ENCODE measurements around the gene MYL9. TPM values are rescaled to one million over a fixed set of nuclear protein-coding genes. Genes with fewer than 3 reads are reported as not detected.

Gene MYL9
- total and polyA plus RNA-seq, 2 donors (not counting 3 experiments of a cell fraction or from before 2014, with no cell fraction given): 41.7 to 116 TPM

DNA sequence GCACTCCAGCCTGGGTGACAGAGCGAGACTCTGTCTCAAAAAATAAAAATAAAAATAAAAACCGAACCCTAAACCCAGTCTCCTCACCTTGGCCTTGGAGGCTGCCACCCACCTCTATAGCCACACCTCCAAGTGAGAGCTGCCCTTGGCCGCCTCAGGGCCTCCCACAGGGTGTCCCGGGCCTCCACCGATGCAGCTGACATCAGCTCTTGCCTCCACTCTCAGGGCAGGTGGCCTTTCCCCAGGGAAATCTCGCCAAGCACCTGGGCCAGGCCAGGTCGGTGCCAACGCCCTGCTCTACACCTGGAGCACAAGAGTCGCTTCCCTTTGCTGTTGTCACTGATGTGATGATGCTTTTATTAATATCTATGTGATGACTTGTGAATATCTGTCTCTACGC is 8.9 kb upstream of the MYL9 start:
- no peaks in the 10 kb centered on the region for H3K9me1 ChIP-seq (replicated peaks; ENCODE audit: control insufficient read depth, extremely low read depth, insufficient read depth, low read length)
- no peak overlapping the region for H3K4me2 ChIP-seq (ENCODE audit: insufficient read depth, low read length)
- intact Hi-C loops (cut with micrococcal nuclease): no loop called here
- no peaks in the 10 kb centered on the region for H3K4me1 ChIP-seq (ENCODE audit: control insufficient read depth, extremely low read depth, insufficient read depth, low read length)
- H3K27me3 ChIP-seq (ENCODE audit: control insufficient read depth in 2 of 2, insufficient read depth in 2 of 2, low read length in 2 of 2): no peaks in the 10 kb centered on the region
- H3K4me3 ChIP-seq (replicated peaks in 1 of 3; ENCODE audit: insufficient read depth in 1 of 3, low read depth in 1 of 3, low read length in 3 of 3): no peak overlapping the region
- H3K36me3 ChIP-seq (ENCODE audit: control insufficient read depth in 2 of 2, extremely low read depth in 1 of 2, insufficient read depth in 2 of 2, low read length in 2 of 2): peaks cover 4 to 7% of the 10 kb centered on the region in 2 experiments
- H4K20me1 ChIP-seq (replicated peaks; ENCODE audit: control insufficient read depth, extremely low read depth, insufficient read depth, low read length): no peaks in the 10 kb centered on the region
- DNase-seq (ENCODE audit: low read depth, low spot score) (no peak), FAIRE-seq (no peak)
- no peaks in the 10 kb centered on the region for H3K79me2 ChIP-seq (ENCODE audit: control insufficient read depth, insufficient read depth, low read length)
- dilution Hi-C loops (cut with MboI; ENCODE audit: extremely low pct_ligation_motif_present, low sequenced_read_pairs): no loop called here
- no TSS peak for BruUV-seq (replicated peaks)
- CTCF ChIA-PET: no interaction called here
- H2AFZ ChIP-seq (ENCODE audit: low read depth, low read length): no peak overlapping the region
- H3K9ac ChIP-seq (replicated peaks; ENCODE audit: extremely low read depth, insufficient read depth, low read length): no peak overlapping the region
- H3K27ac ChIP-seq (ENCODE audit: insufficient read depth, low read depth, low read length): no peak overlapping the region
- TF ChIP-seq JUN (IDR thresholded peaks at IDR 0.05; ENCODE audit: borderline replicate concordance, insufficient read depth, insufficient read length, low read depth) (no peak), POLR2A (IDR thresholded peaks at IDR 0.05; ENCODE audit: low read depth, low read length) (no peak), EZH2 (IDR thresholded peaks at IDR 0.05; ENCODE audit: borderline replicate concordance, low read depth, low read length, severe bottlenecking) (no peak)
- TF ChIP-seq, protein P1, sequence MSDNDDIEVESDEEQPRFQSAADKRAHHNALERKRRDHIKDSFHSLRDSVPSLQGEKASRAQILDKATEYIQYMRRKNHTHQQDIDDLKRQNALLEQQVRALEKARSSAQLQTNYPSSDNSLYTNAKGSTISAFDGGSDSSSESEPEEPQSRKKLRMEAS (IDR thresholded peaks at IDR 0.05; ENCODE audit: insufficient read depth, insufficient read length): no peak
- POLR2A ChIA-PET: no interaction called here
- no peaks in the 10 kb centered on the region for H3K9me3 ChIP-seq (replicated peaks; ENCODE audit: control insufficient read depth, insufficient read depth, low read length)

DNA sequence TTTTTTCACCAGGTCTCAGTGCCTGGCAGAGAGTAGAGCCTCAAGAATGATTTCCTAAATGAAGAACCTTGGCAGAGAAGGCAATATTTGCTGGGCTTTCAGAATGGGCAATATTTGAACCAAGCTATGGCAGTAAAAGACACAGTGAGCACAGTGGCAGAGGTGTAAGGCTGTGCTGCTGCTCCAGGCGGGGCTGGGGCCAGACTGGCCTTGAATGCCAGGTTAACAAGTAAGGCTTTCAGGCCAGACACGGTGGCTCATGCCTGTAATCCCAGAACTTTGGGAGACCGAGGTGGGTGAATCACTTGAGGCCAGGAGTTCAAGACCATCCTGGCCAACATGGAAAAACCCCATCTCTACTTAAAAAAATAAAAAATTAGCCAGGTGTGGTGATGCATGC is 8.5 kb upstream of the MYL9 start:
- no peaks in the 10 kb centered on the region for H3K4me1 ChIP-seq (ENCODE audit: control insufficient read depth, extremely low read depth, insufficient read depth, low read length)
- no peak overlapping the region for H3K9ac ChIP-seq (replicated peaks; ENCODE audit: extremely low read depth, insufficient read depth, low read length)
- H3K4me3 ChIP-seq (replicated peaks in 1 of 3; ENCODE audit: insufficient read depth in 1 of 3, low read depth in 1 of 3, low read length in 3 of 3): no peak overlapping the region
- intact Hi-C loops (cut with micrococcal nuclease): no loop called here
- no peak for DNase-seq (ENCODE audit: low read depth, low spot score)
- no peak for FAIRE-seq
- no peaks in the 10 kb centered on the region for H4K20me1 ChIP-seq (replicated peaks; ENCODE audit: control insufficient read depth, extremely low read depth, insufficient read depth, low read length)
- no peak overlapping the region for H3K27ac ChIP-seq (ENCODE audit: insufficient read depth, low read depth, low read length)
- H3K36me3 ChIP-seq (ENCODE audit: control insufficient read depth in 2 of 2, extremely low read depth in 1 of 2, insufficient read depth in 2 of 2, low read length in 2 of 2): peaks cover 0 to 3% of the 10 kb centered on the region in 2 experiments
- H2AFZ ChIP-seq (ENCODE audit: low read depth, low read length): no peak overlapping the region
- no peaks in the 10 kb centered on the region for H3K27me3 ChIP-seq (ENCODE audit: control insufficient read depth in 2 of 2, insufficient read depth in 2 of 2, low read length in 2 of 2)
- ChIA-PET CTCF (interaction anchor here (0.6 kb wide), 1 partner anchor 447 kb away, joined by 3 read pairs; no protein-coding TSS in a partner anchor), POLR2A (no interaction called here)
- dilution Hi-C loops (cut with MboI; ENCODE audit: extremely low pct_ligation_motif_present, low sequenced_read_pairs): no loop called here
- no TSS peak for BruUV-seq (replicated peaks)
- H3K79me2 ChIP-seq (ENCODE audit: control insufficient read depth, insufficient read depth, low read length): no peaks in the 10 kb centered on the region
- TF ChIP-seq, protein P2, sequence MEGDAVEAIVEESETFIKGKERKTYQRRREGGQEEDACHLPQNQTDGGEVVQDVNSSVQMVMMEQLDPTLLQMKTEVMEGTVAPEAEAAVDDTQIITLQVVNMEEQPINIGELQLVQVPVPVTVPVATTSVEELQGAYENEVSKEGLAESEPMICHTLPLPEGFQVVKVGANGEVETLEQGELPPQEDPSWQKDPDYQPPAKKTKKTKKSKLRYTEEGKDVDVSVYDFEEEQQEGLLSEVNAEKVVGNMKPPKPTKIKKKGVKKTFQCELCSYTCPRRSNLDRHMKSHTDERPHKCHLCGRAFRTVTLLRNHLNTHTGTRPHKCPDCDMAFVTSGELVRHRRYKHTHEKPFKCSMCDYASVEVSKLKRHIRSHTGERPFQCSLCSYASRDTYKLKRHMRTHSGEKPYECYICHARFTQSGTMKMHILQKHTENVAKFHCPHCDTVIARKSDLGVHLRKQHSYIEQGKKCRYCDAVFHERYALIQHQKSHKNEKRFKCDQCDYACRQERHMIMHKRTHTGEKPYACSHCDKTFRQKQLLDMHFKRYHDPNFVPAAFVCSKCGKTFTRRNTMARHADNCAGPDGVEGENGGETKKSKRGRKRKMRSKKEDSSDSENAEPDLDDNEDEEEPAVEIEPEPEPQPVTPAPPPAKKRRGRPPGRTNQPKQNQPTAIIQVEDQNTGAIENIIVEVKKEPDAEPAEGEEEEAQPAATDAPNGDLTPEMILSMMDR (IDR thresholded peaks at IDR 0.05; ENCODE audit: extremely low read depth in 1 of 2, insufficient read depth in 1 of 2, low read depth in 1 of 2, low read length in 2 of 2): no peak
- TF ChIP-seq, protein P1 (IDR thresholded peaks at IDR 0.05; ENCODE audit: insufficient read depth, insufficient read length): no peak
- no peak for TF ChIP-seq FOS (IDR thresholded peaks at IDR 0.05; ENCODE audit: borderline replicate concordance, insufficient read depth, low read length)
- TF ChIP-seq MYC (IDR thresholded peaks at IDR 0.05; ENCODE audit: low read depth, low read length): no peak
- TF ChIP-seq POLR2AphosphoS5 (IDR thresholded peaks at IDR 0.05; ENCODE audit: insufficient read depth, low read depth, low read length): no peak
- TF ChIP-seq EZH2 (IDR thresholded peaks at IDR 0.05; ENCODE audit: borderline replicate concordance, low read depth, low read length, severe bottlenecking): no peak
- no peak for TF ChIP-seq JUN (IDR thresholded peaks at IDR 0.05; ENCODE audit: borderline replicate concordance, insufficient read depth, insufficient read length, low read depth)
- TF ChIP-seq POLR2A (IDR thresholded peaks at IDR 0.05; ENCODE audit: low read depth, low read length): no peak
- TF ChIP-seq GATA2 (IDR thresholded peaks at IDR 0.05; ENCODE audit: insufficient read depth, insufficient read length, low read depth, low read length): no peak
- no peak overlapping the region for H3K4me2 ChIP-seq (ENCODE audit: insufficient read depth, low read length)
- H3K9me3 ChIP-seq (replicated peaks; ENCODE audit: control insufficient read depth, insufficient read depth, low read length): no peaks in the 10 kb centered on the region
- no peaks in the 10 kb centered on the region for H3K9me1 ChIP-seq (replicated peaks; ENCODE audit: control insufficient read depth, extremely low read depth, insufficient read depth, low read length)
